ENCODE results near the gene SPATA31A6.
"Not testable (repeated sequence)": the region's sequence is repeated elsewhere in the genome, so short reads cannot be mapped to it uniquely, and the experiment has no call there.

The SPATA31A6 gene

GRCh38 chr9:42183359-42183758 lies at the start of gene SPATA31A6:
Gene SPATA31A6 (plus strand): TSS chr9:42183659. CDS start chr9:42183688, 29 bp downstream.
- H3K9ac ChIP-seq, H3K27me3 ChIP-seq, H3K27ac ChIP-seq, H3K4me3 ChIP-seq, H3K36me3 ChIP-seq, H3K4me1 ChIP-seq, H3K9me3 ChIP-seq, H3K4me2 ChIP-seq, H4K20me1 ChIP-seq: not testable (repeated sequence)

GRCh38 chr9:42160299-42160698 lies 23.2 kb upstream of the SPATA31A6 start:
- H3K9ac ChIP-seq, H3K4me3 ChIP-seq, H3K36me3 ChIP-seq, H3K4me1 ChIP-seq, H3K27me3 ChIP-seq, H4K20me1 ChIP-seq, H3K4me2 ChIP-seq, H3K27ac ChIP-seq, H3K9me3 ChIP-seq: not testable (repeated sequence)

- H3K9ac ChIP-seq, H3K9me3 ChIP-seq, H3K4me1 ChIP-seq, H4K20me1 ChIP-seq, H3K4me3 ChIP-seq, H3K4me2 ChIP-seq, H3K27ac ChIP-seq, H3K27me3 ChIP-seq, H3K36me3 ChIP-seq: not testable (repeated sequence)
Measured at GRCh38 chr9:42219861-42220260, 36.4 kb downstream of the SPATA31A6 start.

DNA sequence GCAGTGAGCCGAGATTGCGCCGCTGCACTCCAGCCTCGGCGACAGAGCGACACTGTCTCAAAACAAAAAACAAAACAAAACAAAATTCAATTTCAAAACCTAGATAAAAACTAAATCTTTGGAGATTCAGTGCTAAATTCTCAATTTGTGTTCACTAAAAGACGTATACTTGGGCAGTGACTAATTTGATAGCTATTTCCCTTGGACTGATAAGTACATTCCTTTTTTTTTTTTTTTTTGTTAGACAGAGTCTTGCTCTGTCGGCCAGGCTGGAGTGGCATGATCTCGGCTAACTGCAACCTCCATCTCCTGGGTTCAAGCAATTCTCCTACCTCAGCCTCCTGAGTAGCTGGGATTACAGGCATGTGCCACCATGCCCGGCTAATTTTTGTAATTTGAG lies 39.8 kb downstream of the SPATA31A6 start:
- H3K9ac ChIP-seq, H3K27me3 ChIP-seq, H3K36me3 ChIP-seq, H3K9me3 ChIP-seq, H3K4me2 ChIP-seq, H3K4me1 ChIP-seq, H4K20me1 ChIP-seq, H3K4me3 ChIP-seq, H3K27ac ChIP-seq: not testable (repeated sequence)

GRCh38 chr9:42233031-42233430 lies 49.6 kb downstream of the SPATA31A6 start:
- not testable (repeated sequence) for H3K27ac ChIP-seq, H3K4me1 ChIP-seq, H3K27me3 ChIP-seq, H3K4me3 ChIP-seq, H3K9me3 ChIP-seq, H3K9ac ChIP-seq, H3K4me2 ChIP-seq, H4K20me1 ChIP-seq, H3K36me3 ChIP-seq

DNA sequence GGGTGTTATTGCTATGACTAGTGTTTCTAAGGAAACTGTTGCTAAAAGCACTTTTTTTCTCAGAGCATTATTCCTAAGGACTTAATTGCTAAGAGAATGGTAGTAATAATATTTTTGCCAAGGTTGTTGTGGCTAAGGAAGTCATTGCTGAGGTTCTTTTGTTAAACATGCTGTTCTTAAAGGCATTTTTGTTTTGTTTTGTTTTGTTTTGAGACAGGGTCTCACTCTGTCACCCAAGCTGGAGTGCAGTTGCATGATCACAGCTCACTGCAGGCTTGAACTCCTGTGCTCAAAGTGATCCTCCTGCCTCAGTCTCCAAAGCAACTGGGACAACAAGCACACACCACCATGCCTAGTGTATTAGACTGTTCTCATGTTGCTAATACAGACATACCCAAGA lies 51.2 kb downstream of the SPATA31A6 start:
- H3K27ac ChIP-seq, H3K36me3 ChIP-seq, H3K4me3 ChIP-seq, H3K9ac ChIP-seq, H3K4me2 ChIP-seq, H4K20me1 ChIP-seq, H3K4me1 ChIP-seq, H3K9me3 ChIP-seq, H3K27me3 ChIP-seq: not testable (repeated sequence)

GRCh38 chr9:42235352-42235991 lies 52.0 kb downstream of the SPATA31A6 start:
- not testable (repeated sequence) for H3K9me3 ChIP-seq, H3K9ac ChIP-seq, H4K20me1 ChIP-seq, H3K27me3 ChIP-seq, H3K36me3 ChIP-seq, H3K4me2 ChIP-seq, H3K27ac ChIP-seq, H3K4me3 ChIP-seq, H3K4me1 ChIP-seq

- H3K9me3 ChIP-seq, H3K36me3 ChIP-seq, H3K4me1 ChIP-seq, H3K4me3 ChIP-seq, H3K4me2 ChIP-seq, H3K27me3 ChIP-seq, H4K20me1 ChIP-seq, H3K27ac ChIP-seq, H3K9ac ChIP-seq: not testable (repeated sequence)
Measured at GRCh38 chr9:42236097-42236496, 52.6 kb downstream of the SPATA31A6 start.

DNA sequence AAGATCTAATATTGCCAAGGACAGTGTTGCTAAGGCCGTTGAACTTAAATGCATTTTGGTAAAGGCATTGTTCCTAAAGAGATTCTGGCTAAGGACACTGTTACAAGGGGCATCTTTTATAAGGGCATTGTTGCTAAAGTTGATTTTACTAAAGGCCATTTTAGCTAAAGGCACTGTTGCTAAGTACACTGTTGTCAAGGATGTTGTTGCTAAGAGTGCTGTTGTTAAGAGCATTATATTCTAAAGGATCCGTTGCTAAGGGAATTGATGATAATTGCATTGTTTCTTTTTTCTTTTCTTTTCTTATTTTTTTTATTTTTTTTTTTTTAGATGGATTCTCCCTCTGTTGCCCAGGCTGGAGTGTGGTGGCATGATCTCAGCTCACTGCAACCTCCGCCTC lies 53.9 kb downstream of the SPATA31A6 start:
- H3K4me1 ChIP-seq, H4K20me1 ChIP-seq, H3K27me3 ChIP-seq, H3K4me2 ChIP-seq, H3K27ac ChIP-seq, H3K9ac ChIP-seq, H3K36me3 ChIP-seq, H3K4me3 ChIP-seq, H3K9me3 ChIP-seq: not testable (repeated sequence)

- not testable (repeated sequence) for H3K27ac ChIP-seq, H3K4me2 ChIP-seq, H3K4me1 ChIP-seq, H3K4me3 ChIP-seq, H3K36me3 ChIP-seq, H3K9ac ChIP-seq, H4K20me1 ChIP-seq, H3K9me3 ChIP-seq, H3K27me3 ChIP-seq
Measured at GRCh38 chr9:42238862-42239261, 55.4 kb downstream of the SPATA31A6 start.
